GM21515 (cell line): Measurements from ENCODE around the gene DCLRE1B.

Source experiments
- ATAC-seq: cut with Tn5 transposase; IDR thresholded peaks from one replicate; pipeline ENCODE4 v1.9.1; 2021; ENCODE audit not compliant: unreplicated experiment

Gene DCLRE1B

GRCh38 chr1:113886417-113887401, 18.4 kb upstream of the DCLRE1B start:
- no peak for ATAC-seq

- no peak for ATAC-seq
Observed at GRCh38 chr1:113887402-113888175, 17.5 kb upstream of the DCLRE1B start, which contains the start of gene BCL2L15. Gene BCL2L15 (minus strand): TSS chr1:113887581. CDS start chr1:113887375, 206 bp downstream.

- no peak for ATAC-seq
Observed at GRCh38 chr1:113890816-113891215, 14.3 kb upstream of the DCLRE1B start.

- no peak for ATAC-seq
Observed at GRCh38 chr1:113891631-113892220, 13.4 kb upstream of the DCLRE1B start.

- no peak for ATAC-seq
Observed at GRCh38 chr1:113893267-113893666, 11.9 kb upstream of the DCLRE1B start.

- ATAC-seq, result no peak
Observed at GRCh38 chr1:113895098-113895497, 10.0 kb upstream of the DCLRE1B start.

GRCh38 chr1:113895961-113896360, 9.2 kb upstream of the DCLRE1B start:
- ATAC-seq, result no peak

GRCh38 chr1:113898241-113898814, 6.8 kb upstream of the DCLRE1B start:
- ATAC-seq, result no peak

- ATAC-seq, result no peak
Observed at GRCh38 chr1:113899111-113899510, 6.0 kb upstream of the DCLRE1B start.

- ATAC-seq, result no peak
Observed at GRCh38 chr1:113901191-113901590, 3.9 kb upstream of the DCLRE1B start.

- no peak for ATAC-seq
Observed at GRCh38 chr1:113903501-113904292, 1.4 kb upstream of the DCLRE1B start.

- ATAC-seq, result peak; percentile 31
Observed at GRCh38 chr1:113904293-113904673, 843 bp upstream of the DCLRE1B start.

GRCh38 chr1:113905435-113905861, 322 bp downstream of the DCLRE1B start:
- ATAC-seq, result peak; percentile 5

- ATAC-seq, result no peak
Observed at GRCh38 chr1:113912594-113913311, 7.6 kb downstream of the DCLRE1B start.

- no peak for ATAC-seq
Observed at GRCh38 chr1:113913312-113913668, 8.2 kb downstream of the DCLRE1B start.

GRCh38 chr1:113913887-113914664, 8.9 kb downstream of the DCLRE1B start:
- no peak for ATAC-seq

- no peak for ATAC-seq
Observed at GRCh38 chr1:113916974-113917373, 11.8 kb downstream of the DCLRE1B start.

- ATAC-seq, result no peak
Observed at GRCh38 chr1:113917400-113918082, 12.4 kb downstream of the DCLRE1B start.
